HepG2 (cell line): ENCODE data around the gene KIF22. TPM values are rescaled to one million over a fixed set of nuclear protein-coding genes. Genes with fewer than 3 reads are reported as not detected.

ENCODE experiments used
- ATAD3A ChIP-seq: sonication (generic); formaldehyde crosslinking; IDR thresholded peaks from 2 replicates; pipeline ENCODE4 v1.4.0; 2020; ENCODE audit warnings: missing genetic modification reagents
- BRD4 ChIP-seq: sonication (generic); formaldehyde crosslinking; IDR thresholded peaks from 2 replicates; pipeline ENCODE4 v1.4.0; 2020; ENCODE audit warnings: missing genetic modification reagents
- DBP ChIP-seq: sonication (generic); formaldehyde crosslinking; IDR thresholded peaks from 2 replicates; pipeline ENCODE4 v1.4.0; 2020; ENCODE audit warnings: missing genetic modification reagents; ENCODE audit errors: not compliant biosample characterization
- FOSL2 ChIP-seq: sonication (generic); formaldehyde crosslinking; IDR thresholded peaks from 2 replicates; pipeline ENCODE4 v1.4.0; 2020; ENCODE audit warnings: missing genetic modification reagents
- HDAC6 ChIP-seq: fragments of 200-600 bp; sonication (generic); IDR thresholded peaks from 2 replicates; pipeline ENCODE4 v1.7.0; 2017; ENCODE audit warnings: mild to moderate bottlenecking, antibody characterized with exemption, low read length, low read depth
- RFX1 ChIP-seq: fragments of 450-650 bp; IDR thresholded peaks from 2 replicates; pipeline ENCODE4 v1.6.1; 2017
- SNAPC4 ChIP-seq: sonication (generic); formaldehyde crosslinking; IDR thresholded peaks from 2 replicates; pipeline ENCODE4 v1.4.0; 2020; ENCODE audit warnings: mild to moderate bottlenecking, missing genetic modification reagents
- ZNF225 ChIP-seq: sonication (generic); formaldehyde crosslinking; IDR thresholded peaks from 2 replicates; pipeline ENCODE4 v1.4.0; 2020; ENCODE audit warnings: mild to moderate bottlenecking, missing genetic modification reagents
- ZNF619 ChIP-seq: sonication (generic); formaldehyde crosslinking; IDR thresholded peaks from 2 replicates; pipeline ENCODE4 v1.4.0; 2020; ENCODE audit warnings: mild to moderate bottlenecking, missing genetic modification reagents
- ZNF644 ChIP-seq: IDR thresholded peaks from 2 replicates; pipeline ENCODE4 v1.6.1; 2016; ENCODE audit warnings: low read depth
- ZNF674 ChIP-seq: sonication (generic); formaldehyde crosslinking; IDR thresholded peaks from 2 replicates; pipeline ENCODE4 v1.5.0; 2020; ENCODE audit warnings: low read depth, mild to moderate bottlenecking, missing genetic modification reagents
- ZNF691 ChIP-seq: sonication (generic); formaldehyde crosslinking; IDR thresholded peaks from 2 replicates; pipeline ENCODE4 v1.4.0; 2020; ENCODE audit warnings: missing genetic modification reagents, low read depth, mild to moderate bottlenecking, borderline replicate concordance
- ZSCAN31 ChIP-seq: sonication (generic); formaldehyde crosslinking; IDR thresholded peaks from 2 replicates; pipeline ENCODE4 v1.5.0; 2020; ENCODE audit warnings: low read depth, mild to moderate bottlenecking, missing genetic modification reagents
- ZSCAN5A ChIP-seq: sonication (generic); formaldehyde crosslinking; IDR thresholded peaks from 2 replicates; pipeline ENCODE4 v1.8.0; 2022; ENCODE audit warnings: mild to moderate bottlenecking, missing genetic modification reagents, borderline replicate concordance
- polyA plus RNA-seq, 8 experiments: library from polyadenylated mRNA; depleted of rRNA in 3 of 8; stranded (reverse) in 7 of 8; unstranded in 1 of 8; fragments of >200 nt; fragmentation: Illumina TruSeq in 4 of 8; extraction: Trizol in 4 of 8; gene quantifications; 2 replicates each; pipeline versions ENCODE4 v1.2.1 to v1.2.3, GENCODE V29; 2011 to 2016; ENCODE audit warnings: low read depth in 4 of 8, missing spikeins in 1 of 8, mixed read lengths in 1 of 8; ENCODE audit not compliant: insufficient read depth in 1 of 8
- total RNA-seq, 5 experiments: library from RNA; depleted of rRNA; stranded (reverse); fragments of >200 nt; fragmentation: Illumina TruSeq; extraction: Trizol; gene quantifications; 2 replicates each; pipeline ENCODE4 v1.2.3, GENCODE V29; 2016; ENCODE audit warnings: low read depth in 1 of 5
- TF ChIP-seq, protein P1 (sequence below): sonication (generic); formaldehyde crosslinking; IDR thresholded peaks from 2 replicates; pipeline ENCODE4 v1.9.0; 2021; ENCODE audit warnings: missing genetic modification reagents, mild to moderate bottlenecking, borderline replicate concordance
- TF ChIP-seq, protein P2 (sequence below): IDR thresholded peaks from 2 replicates; pipeline ENCODE4 v1.6.1; 2016; ENCODE audit warnings: mild to moderate bottlenecking, missing biosample characterization, missing genetic modification reagents
- TF ChIP-seq, protein P3 (sequence below): sonication (generic); formaldehyde crosslinking; IDR thresholded peaks from 2 replicates; pipeline ENCODE4 v1.5.0; 2020; ENCODE audit warnings: missing genetic modification reagents

The KIF22 gene
- total and polyA plus RNA-seq, 2 of the 13 experiments (the other 11 are each of a cell fraction or from before 2014, with no cell fraction given): 95.8 to 118 TPM

DNA sequence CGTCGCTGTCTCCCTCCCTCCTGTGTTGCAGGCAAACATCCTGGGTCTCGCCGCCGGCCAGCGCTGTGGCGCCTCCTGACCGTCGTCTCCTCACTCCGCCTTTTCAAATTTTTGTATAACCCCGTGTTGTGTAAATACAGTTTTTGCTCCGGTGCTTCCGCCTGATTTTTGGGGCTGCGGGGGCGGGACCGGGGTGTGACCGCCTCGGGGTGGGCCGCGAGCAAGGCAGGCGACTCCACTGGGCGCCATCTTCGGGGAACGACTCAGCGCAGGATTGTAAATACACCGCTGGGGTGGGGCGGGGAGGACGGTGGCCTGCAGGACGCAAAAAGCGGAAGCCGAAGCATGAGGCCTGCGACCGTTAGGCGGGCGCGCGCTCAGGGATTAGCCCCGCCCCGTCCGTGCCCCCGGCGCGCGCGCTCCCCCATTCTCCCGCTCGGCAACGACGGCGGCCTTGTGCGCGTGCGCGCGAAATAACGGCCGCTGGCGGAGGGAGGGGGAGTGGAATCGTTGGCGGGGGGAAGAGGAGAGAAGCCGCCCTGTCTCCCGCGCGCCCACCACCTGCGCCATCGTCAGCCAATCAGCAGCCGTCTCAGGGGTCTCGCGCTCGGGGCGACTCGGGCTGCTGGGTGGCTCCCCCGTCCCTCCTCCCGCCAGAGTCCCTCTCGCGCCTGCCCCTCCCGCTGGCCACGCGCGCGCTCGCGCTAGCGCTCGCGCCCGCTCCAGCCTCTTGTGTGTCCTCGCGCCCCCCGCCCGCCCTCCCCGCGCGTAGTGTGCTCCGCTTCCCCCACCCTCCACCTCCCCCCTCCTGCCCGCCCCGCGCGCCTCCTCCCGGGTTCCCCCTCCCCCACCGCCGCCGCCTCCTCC is 14.9 kb downstream of the KIF22 start (continued):
- TF ChIP-seq ZNF691 (CRISPR knock-in tag): peak; percentile 90
- no peak for TF ChIP-seq HDAC6
- no peak for TF ChIP-seq ZNF674 (CRISPR knock-in tag)
- TF ChIP-seq FOSL2 (CRISPR knock-in tag): peak; percentile 84
- TF ChIP-seq ZSCAN31 (CRISPR knock-in tag): peak; percentile 95
- TF ChIP-seq ZNF225 (CRISPR knock-in tag): peak; percentile 79
- no peak for TF ChIP-seq ZNF644 (CRISPR knock-in tag)
- peak; percentile 38 for TF ChIP-seq ZSCAN5A (CRISPR knock-in tag)
- TF ChIP-seq, protein P1, sequence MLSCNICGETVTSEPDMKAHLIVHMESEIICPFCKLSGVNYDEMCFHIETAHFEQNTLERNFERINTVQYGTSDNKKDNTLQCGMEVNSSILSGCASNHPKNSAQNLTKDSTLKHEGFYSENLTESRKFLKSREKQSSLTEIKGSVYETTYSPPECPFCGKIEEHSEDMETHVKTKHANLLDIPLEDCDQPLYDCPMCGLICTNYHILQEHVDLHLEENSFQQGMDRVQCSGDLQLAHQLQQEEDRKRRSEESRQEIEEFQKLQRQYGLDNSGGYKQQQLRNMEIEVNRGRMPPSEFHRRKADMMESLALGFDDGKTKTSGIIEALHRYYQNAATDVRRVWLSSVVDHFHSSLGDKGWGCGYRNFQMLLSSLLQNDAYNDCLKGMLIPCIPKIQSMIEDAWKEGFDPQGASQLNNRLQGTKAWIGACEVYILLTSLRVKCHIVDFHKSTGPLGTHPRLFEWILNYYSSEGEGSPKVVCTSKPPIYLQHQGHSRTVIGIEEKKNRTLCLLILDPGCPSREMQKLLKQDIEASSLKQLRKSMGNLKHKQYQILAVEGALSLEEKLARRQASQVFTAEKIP (CRISPR knock-in tag): no peak
- peak; percentile 94; the same call in 1 of the 2 replicates for TF ChIP-seq BRD4 (CRISPR knock-in tag)
- peak; percentile 95 for TF ChIP-seq ZNF619 (CRISPR knock-in tag)
- TF ChIP-seq RFX1: no peak
- TF ChIP-seq, protein P2, sequence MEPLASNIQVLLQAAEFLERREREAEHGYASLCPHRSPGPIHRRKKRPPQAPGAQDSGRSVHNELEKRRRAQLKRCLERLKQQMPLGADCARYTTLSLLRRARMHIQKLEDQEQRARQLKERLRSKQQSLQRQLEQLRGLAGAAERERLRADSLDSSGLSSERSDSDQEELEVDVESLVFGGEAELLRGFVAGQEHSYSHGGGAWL (CRISPR knock-in tag): peak; percentile 82
- no peak for TF ChIP-seq ATAD3A (CRISPR knock-in tag)
- TF ChIP-seq DBP (CRISPR knock-in tag): no peak
- TF ChIP-seq, protein P3, sequence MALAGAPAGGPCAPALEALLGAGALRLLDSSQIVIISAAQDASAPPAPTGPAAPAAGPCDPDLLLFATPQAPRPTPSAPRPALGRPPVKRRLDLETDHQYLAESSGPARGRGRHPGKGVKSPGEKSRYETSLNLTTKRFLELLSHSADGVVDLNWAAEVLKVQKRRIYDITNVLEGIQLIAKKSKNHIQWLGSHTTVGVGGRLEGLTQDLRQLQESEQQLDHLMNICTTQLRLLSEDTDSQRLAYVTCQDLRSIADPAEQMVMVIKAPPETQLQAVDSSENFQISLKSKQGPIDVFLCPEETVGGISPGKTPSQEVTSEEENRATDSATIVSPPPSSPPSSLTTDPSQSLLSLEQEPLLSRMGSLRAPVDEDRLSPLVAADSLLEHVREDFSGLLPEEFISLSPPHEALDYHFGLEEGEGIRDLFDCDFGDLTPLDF (CRISPR knock-in tag): peak; percentile 99
- peak; percentile 71; the same call in 1 of the 2 replicates for TF ChIP-seq SNAPC4 (CRISPR knock-in tag)
